Activated CD4-positive, alpha-beta T cell treated with anti-CD3 and anti-CD28 coated beads, Interleukin-2, amount 50 U/mL, for 48 hours (primary cell): ENCODE measurements around the gene ARID1B.

ENCODE experiments used
- DNase-seq, 2 experiments: peaks; one replicate each; pipeline ENCODE4 v3.0.0-alpha.2; 2020

Gene ARID1B

GRCh38 chr6:157117431-157118095 is 340.4 kb downstream of the ARID1B start:
- DNase-seq: no peak

- DNase-seq: no peak
Observed at GRCh38 chr6:157119502-157120027, 342.4 kb downstream of the ARID1B start.

GRCh38 chr6:157120534-157121232 is 343.5 kb downstream of the ARID1B start:
- no peak for DNase-seq

- DNase-seq: no peak
Observed at GRCh38 chr6:157121897-157122296, 344.7 kb downstream of the ARID1B start.

GRCh38 chr6:157123234-157123633 is 346.1 kb downstream of the ARID1B start:
- no peak for DNase-seq

- no peak for DNase-seq
Observed at GRCh38 chr6:157124485-157125254, 347.5 kb downstream of the ARID1B start.

GRCh38 chr6:157125531-157125930 is 348.4 kb downstream of the ARID1B start:
- no peak for DNase-seq

GRCh38 chr6:157126183-157127098 is 349.3 kb downstream of the ARID1B start:
- no peak for DNase-seq

- no peak for DNase-seq
Observed at GRCh38 chr6:157128235-157128775, 351.1 kb downstream of the ARID1B start.

- no peak for DNase-seq
Observed at GRCh38 chr6:157131250-157131649, 354.1 kb downstream of the ARID1B start.

GRCh38 chr6:157133856-157134255 is 356.7 kb downstream of the ARID1B start:
- no peak for DNase-seq

GRCh38 chr6:157134402-157135047 is 357.3 kb downstream of the ARID1B start:
- DNase-seq: no peak

- DNase-seq: no peak
Observed at GRCh38 chr6:157135691-157136090, 358.5 kb downstream of the ARID1B start.

GRCh38 chr6:157137501-157137900 is 360.3 kb downstream of the ARID1B start:
- DNase-seq: no peak

- DNase-seq: no peak
Observed at GRCh38 chr6:157139054-157139708, 362.0 kb downstream of the ARID1B start.

GRCh38 chr6:157143171-157143889 is 366.2 kb downstream of the ARID1B start:
- DNase-seq: peak; percentile 25 to 36

- no peak for DNase-seq
Observed at GRCh38 chr6:157143890-157144798, 367.0 kb downstream of the ARID1B start.

GRCh38 chr6:157144859-157145568 is 367.8 kb downstream of the ARID1B start:
- no peak for DNase-seq
